Skeletal muscle cell (primary cell): Measurements from ENCODE around the gene EDA.
"Not testable (repeated sequence)": the region's sequence is repeated elsewhere in the genome, so short reads cannot be mapped to it uniquely, and the experiment has no call there.

ENCODE experiments used
- DNase-seq: peaks from one replicate; pipeline ENCODE4 v3.0.0-alpha.2; 2010; ENCODE audit warnings: low read depth
- H3K4me3 ChIP-seq: 2 replicates; pipeline ENCODE4 v1.5.1; 2011; ENCODE audit warnings: low read depth, mild to moderate bottlenecking, control low read depth, low read length, moderate library complexity

Gene EDA

GRCh38 chrX:69914781-69915180, 298.9 kb downstream of the EDA start:
- no peak overlapping the region for H3K4me3 ChIP-seq
- DNase-seq, result no peak

- DNase-seq, result no peak
- no peak overlapping the region for H3K4me3 ChIP-seq
These were observed 303.8 kb downstream of the EDA start for GRCh38 chrX:69919749-69920148.

GRCh38 chrX:69932323-69932722, 316.4 kb downstream of the EDA start:
- DNase-seq, result no peak
- no peak overlapping the region for H3K4me3 ChIP-seq

GRCh38 chrX:69948276-69948797, 332.4 kb downstream of the EDA start:
- H3K4me3 ChIP-seq, result no peak overlapping the region
- no peak for DNase-seq

GRCh38 chrX:69951753-69952152, 335.8 kb downstream of the EDA start:
- DNase-seq, result no peak

GRCh38 chrX:69959712-69960111, 343.8 kb downstream of the EDA start:
- DNase-seq, result no peak
- no peak overlapping the region for H3K4me3 ChIP-seq

More at GRCh38 chrX:69951753-69952152, 335.8 kb downstream of the EDA start:
- no peak overlapping the region for H3K4me3 ChIP-seq

GRCh38 chrX:69961365-69962072, 345.6 kb downstream of the EDA start:
- H3K4me3 ChIP-seq, result no peak overlapping the region
- no peak for DNase-seq

- H3K4me3 ChIP-seq, result no peak overlapping the region
- no peak for DNase-seq
These were observed 353.0 kb downstream of the EDA start for GRCh38 chrX:69968950-69969349.

- no peak for DNase-seq
- H3K4me3 ChIP-seq, result no peak overlapping the region
These were observed 353.5 kb downstream of the EDA start for GRCh38 chrX:69969460-69969859.

- no peak overlapping the region for H3K4me3 ChIP-seq
- DNase-seq, result no peak
These were observed 371.8 kb downstream of the EDA start for GRCh38 chrX:69987691-69988090.

GRCh38 chrX:69988955-69989394, 373.1 kb downstream of the EDA start:
- H3K4me3 ChIP-seq, result no peak overlapping the region
- DNase-seq, result no peak

- H3K4me3 ChIP-seq, result no peak overlapping the region
- no peak for DNase-seq
These were observed 375.8 kb downstream of the EDA start for GRCh38 chrX:69991685-69992084.

GRCh38 chrX:69993494-69993893, 377.6 kb downstream of the EDA start:
- H3K4me3 ChIP-seq, result no peak overlapping the region
- no peak for DNase-seq

GRCh38 chrX:69995362-69996112, 379.6 kb downstream of the EDA start:
- H3K4me3 ChIP-seq, result no peak overlapping the region
- DNase-seq, result no peak

- H3K4me3 ChIP-seq, result no peak overlapping the region
- no peak for DNase-seq
These were observed 380.2 kb downstream of the EDA start for GRCh38 chrX:69996113-69996468.

GRCh38 chrX:69998299-69998698, 382.4 kb downstream of the EDA start:
- H3K4me3 ChIP-seq, DNase-seq: not testable (repeated sequence)

GRCh38 chrX:70001269-70001668, 385.4 kb downstream of the EDA start:
- DNase-seq, result no peak
- no peak overlapping the region for H3K4me3 ChIP-seq

- no peak overlapping the region for H3K4me3 ChIP-seq
- no peak for DNase-seq
These were observed 385.9 kb downstream of the EDA start for GRCh38 chrX:70001708-70002341.

- DNase-seq, result no peak
- H3K4me3 ChIP-seq, result no peak overlapping the region
These were observed 392.0 kb downstream of the EDA start for GRCh38 chrX:70007946-70008345.

- H3K4me3 ChIP-seq, result no peak overlapping the region
- no peak for DNase-seq
These were observed 393.1 kb downstream of the EDA start for GRCh38 chrX:70009049-70009448.
